Measurements from ENCODE around the gene RHBDF1. TPM values are rescaled to one million over a fixed set of nuclear protein-coding genes. Genes with fewer than 3 reads are reported as not detected.

RHBDF1 gene
- polyA plus RNA-seq, 1 of the 3 experiments (the other 2 are of a cell fraction) = 54.1 TPM

DNA sequence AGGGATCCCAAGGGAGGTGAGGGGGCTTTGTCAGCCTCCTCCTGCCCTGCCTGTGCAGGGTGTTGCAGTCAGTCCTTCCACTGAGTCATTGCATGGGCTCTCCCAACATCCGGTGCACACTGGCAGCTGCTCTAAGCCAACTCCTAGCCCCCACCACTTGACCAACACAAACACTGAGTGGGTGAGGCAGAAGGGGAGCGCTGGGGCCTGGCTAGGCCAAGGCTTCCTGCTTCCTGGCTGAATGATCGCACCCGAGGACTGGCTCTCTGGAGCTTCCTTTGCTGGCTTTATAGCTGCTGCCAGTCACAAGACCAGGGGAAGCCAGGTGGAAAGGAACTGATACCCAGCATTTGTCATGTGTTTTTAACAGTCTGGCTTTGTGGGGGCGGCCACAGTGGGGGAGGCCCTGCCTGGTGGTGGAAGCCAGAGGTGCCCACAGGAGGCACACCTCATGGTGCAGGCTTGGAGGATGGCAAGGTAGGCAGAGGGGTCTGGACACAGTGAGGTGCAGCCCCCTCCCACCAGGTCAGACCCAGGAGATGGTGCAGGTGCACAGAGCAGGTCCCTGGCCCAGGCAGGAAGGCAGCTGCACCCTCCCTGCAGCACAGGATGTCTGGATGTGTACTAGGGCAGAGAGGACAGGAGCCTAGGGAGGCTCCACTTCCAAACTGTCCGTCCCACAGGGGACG, 12.4 kb upstream of the RHBDF1 start (continued):
- no peak for TF ChIP-seq REST (IDR thresholded peaks at IDR 0.05; ENCODE audit: low read depth, low read length)
- TF ChIP-seq, protein P1, sequence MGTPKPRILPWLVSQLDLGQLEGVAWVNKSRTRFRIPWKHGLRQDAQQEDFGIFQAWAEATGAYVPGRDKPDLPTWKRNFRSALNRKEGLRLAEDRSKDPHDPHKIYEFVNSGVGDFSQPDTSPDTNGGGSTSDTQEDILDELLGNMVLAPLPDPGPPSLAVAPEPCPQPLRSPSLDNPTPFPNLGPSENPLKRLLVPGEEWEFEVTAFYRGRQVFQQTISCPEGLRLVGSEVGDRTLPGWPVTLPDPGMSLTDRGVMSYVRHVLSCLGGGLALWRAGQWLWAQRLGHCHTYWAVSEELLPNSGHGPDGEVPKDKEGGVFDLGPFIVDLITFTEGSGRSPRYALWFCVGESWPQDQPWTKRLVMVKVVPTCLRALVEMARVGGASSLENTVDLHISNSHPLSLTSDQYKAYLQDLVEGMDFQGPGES (IDR thresholded peaks at IDR 0.05; ENCODE audit: low read depth, low read length) = no peak
- TF ChIP-seq, protein P2, sequence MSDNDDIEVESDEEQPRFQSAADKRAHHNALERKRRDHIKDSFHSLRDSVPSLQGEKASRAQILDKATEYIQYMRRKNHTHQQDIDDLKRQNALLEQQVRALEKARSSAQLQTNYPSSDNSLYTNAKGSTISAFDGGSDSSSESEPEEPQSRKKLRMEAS (IDR thresholded peaks at IDR 0.05; ENCODE audit: low read depth) = peak; percentile 84
- no peak for TF ChIP-seq USF1 (IDR thresholded peaks at IDR 0.05; ENCODE audit: borderline replicate concordance, low read depth)
- peak; percentile 67 for TF ChIP-seq TCF12 (IDR thresholded peaks at IDR 0.05)

GRCh38 chr16:83781-84615, 11.6 kb upstream of the RHBDF1 start:
- no peaks in the 10 kb centered on the region for H3K9me2 ChIP-seq
- CTCF ChIA-PET = interaction anchor here (0.6 to 27.8 kb wide), 6 partner anchors 9 to 96 kb away, joined by 3 to 793 read pairs (median 4); partner anchors contain the start of genes HBQ1 and RHBDF1
- POLR2A ChIA-PET = interaction anchor here (0.6 kb wide), 1 partner anchor 1646 kb away, joined by 6 read pairs; no protein-coding TSS in a partner anchor
- H3K9me3 ChIP-seq = no peaks in the 10 kb centered on the region
- H3K27ac ChIP-seq (ENCODE audit: low read depth in 2 of 2, low read length in 1 of 2) = peak overlapping the region in 1 of 2 experiments; percentile 72; a peak in 2 of 4 replicates
- peaks cover 4 to 23% of the 10 kb centered on the region in 2 experiments; a peak in 3 of 4 replicates for H3K4me1 ChIP-seq (ENCODE audit: control insufficient read depth in 1 of 2, insufficient read depth in 2 of 2, low read depth in 1 of 2, low read length in 1 of 2)
- H3K9ac ChIP-seq = no peak overlapping the region
- 81% methylated on average over 14 of the region's 21 CpGs for WGBS (ENCODE audit: low lambda C conversion rate)
- no peak for TF ChIP-seq POLR2AphosphoS5 (IDR thresholded peaks at IDR 0.05; ENCODE audit: low read depth, low read length)
- TF ChIP-seq ZBTB33 (IDR thresholded peaks at IDR 0.05; ENCODE audit: borderline replicate concordance, low read depth) = no peak
- no peak for TF ChIP-seq FOXJ3 (CRISPR knock-in tag; IDR thresholded peaks at IDR 0.05)
- peak; percentile 20; the same call in 1 of the 2 replicates for TF ChIP-seq CTCF (IDR thresholded peaks at IDR 0.05)
- TF ChIP-seq NRF1 (IDR thresholded peaks at IDR 0.05; ENCODE audit: low read depth, low read length) = no peak
- H3K4me2 ChIP-seq = peak overlapping the region; percentile 56
- no peak overlapping the region for H3K4me3 ChIP-seq (ENCODE audit: low read depth in 2 of 2, low read length in 1 of 2)
- H3F3A ChIP-seq (replicated peaks; ENCODE audit: insufficient read depth) = peaks cover 20% of the 10 kb centered on the region
- no peak for DNase-seq
- peaks cover 21% of the 10 kb centered on the region for H4K20me1 ChIP-seq (ENCODE audit: insufficient read depth)
- peaks cover 15 to 43% of the 10 kb centered on the region in 2 experiments for H3K36me3 ChIP-seq (replicated peaks in 1 of 2; ENCODE audit: control insufficient read depth in 1 of 2, insufficient read depth in 2 of 2, low read length in 1 of 2)
- no peaks in the 10 kb centered on the region for H3K27me3 ChIP-seq (ENCODE audit: insufficient read depth)
- peaks cover 12% of the 10 kb centered on the region for H3K79me2 ChIP-seq (ENCODE audit: insufficient read depth)
- H2AFZ ChIP-seq (ENCODE audit: low read depth) = no peak overlapping the region

Data from SK-N-SH (cell line).